Measurements from ENCODE around the gene ARHGEF7. TPM values are rescaled to one million over a fixed set of nuclear protein-coding genes. Genes with fewer than 3 reads are reported as not detected.

ARHGEF7 gene
- total RNA-seq, 1 donor from 2014 or later, result 270 TPM

DNA sequence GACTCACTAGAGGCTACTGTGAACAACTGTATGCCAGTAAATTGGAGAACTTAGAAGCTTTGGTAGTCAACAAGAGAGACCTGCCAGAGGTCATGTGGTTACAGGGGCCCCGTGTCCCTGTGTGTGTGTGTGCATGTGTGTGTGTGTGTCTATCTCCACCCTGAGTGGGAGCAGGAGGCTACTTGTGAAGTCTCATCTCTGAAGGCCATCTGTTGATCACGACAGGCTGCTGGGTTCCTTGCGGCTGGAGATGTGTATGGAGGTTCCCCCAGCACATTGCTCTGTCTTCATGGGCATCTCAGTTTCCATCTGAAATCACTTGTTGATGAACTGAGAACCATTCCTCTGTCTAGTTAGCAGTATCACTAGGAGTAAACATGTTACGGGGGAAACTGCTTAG is 147.2 kb downstream of the ARHGEF7 start:
- TF ChIP-seq, protein P1, sequence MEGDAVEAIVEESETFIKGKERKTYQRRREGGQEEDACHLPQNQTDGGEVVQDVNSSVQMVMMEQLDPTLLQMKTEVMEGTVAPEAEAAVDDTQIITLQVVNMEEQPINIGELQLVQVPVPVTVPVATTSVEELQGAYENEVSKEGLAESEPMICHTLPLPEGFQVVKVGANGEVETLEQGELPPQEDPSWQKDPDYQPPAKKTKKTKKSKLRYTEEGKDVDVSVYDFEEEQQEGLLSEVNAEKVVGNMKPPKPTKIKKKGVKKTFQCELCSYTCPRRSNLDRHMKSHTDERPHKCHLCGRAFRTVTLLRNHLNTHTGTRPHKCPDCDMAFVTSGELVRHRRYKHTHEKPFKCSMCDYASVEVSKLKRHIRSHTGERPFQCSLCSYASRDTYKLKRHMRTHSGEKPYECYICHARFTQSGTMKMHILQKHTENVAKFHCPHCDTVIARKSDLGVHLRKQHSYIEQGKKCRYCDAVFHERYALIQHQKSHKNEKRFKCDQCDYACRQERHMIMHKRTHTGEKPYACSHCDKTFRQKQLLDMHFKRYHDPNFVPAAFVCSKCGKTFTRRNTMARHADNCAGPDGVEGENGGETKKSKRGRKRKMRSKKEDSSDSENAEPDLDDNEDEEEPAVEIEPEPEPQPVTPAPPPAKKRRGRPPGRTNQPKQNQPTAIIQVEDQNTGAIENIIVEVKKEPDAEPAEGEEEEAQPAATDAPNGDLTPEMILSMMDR (IDR thresholded peaks at IDR 0.05; ENCODE audit: unreplicated experiment), result no peak
- H3K27ac Mint-ChIP-seq (ENCODE audit: unreplicated experiment), result no peak overlapping the region
- DNase-seq (ENCODE audit: low spot score), result no peak
- H3K4me3 Mint-ChIP-seq (ENCODE audit: unreplicated experiment), result no peak overlapping the region
- no peaks in the 10 kb centered on the region for H3K9me3 Mint-ChIP-seq (ENCODE audit: unreplicated experiment)
- peaks cover 9% of the 10 kb centered on the region for H3K27me3 Mint-ChIP-seq (ENCODE audit: unreplicated experiment)
- H3K36me3 Mint-ChIP-seq (ENCODE audit: low read depth, unreplicated experiment), result peaks cover 45% of the 10 kb centered on the region
- H3K4me1 Mint-ChIP-seq (ENCODE audit: unreplicated experiment), result peaks cover 44% of the 10 kb centered on the region

DNA sequence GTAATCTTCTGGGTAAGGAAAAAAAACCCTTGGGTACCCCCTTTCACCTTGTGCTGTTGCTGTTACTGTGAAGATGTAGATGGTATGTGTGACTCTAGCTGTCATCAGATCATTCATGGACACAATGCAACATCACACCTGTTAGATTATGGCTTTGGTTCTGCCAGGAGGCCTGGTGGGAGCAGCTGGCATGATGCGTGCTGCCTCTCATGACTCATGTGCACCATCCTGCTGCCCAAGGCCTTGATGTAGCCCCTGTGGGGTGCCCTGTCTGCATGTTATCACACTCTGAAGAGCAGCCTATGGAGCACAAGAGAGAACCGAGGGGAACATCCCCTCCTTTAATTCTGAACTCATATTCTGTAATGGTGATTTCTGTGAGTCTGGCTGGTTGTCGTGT is 147.6 kb downstream of the ARHGEF7 start:
- Mint-ChIP-seq H3K4me3 (ENCODE audit: unreplicated experiment) (no peak overlapping the region), H3K27ac (ENCODE audit: unreplicated experiment) (peak overlapping the region; percentile 45), H3K9me3 (ENCODE audit: unreplicated experiment) (no peaks in the 10 kb centered on the region), H3K27me3 (ENCODE audit: unreplicated experiment) (peaks cover 9% of the 10 kb centered on the region), H3K36me3 (ENCODE audit: low read depth, unreplicated experiment) (peaks cover 45% of the 10 kb centered on the region), H3K4me1 (ENCODE audit: unreplicated experiment) (peaks cover 48% of the 10 kb centered on the region)
- TF ChIP-seq, protein P1 (IDR thresholded peaks at IDR 0.05; ENCODE audit: unreplicated experiment), result no peak
- no peak for DNase-seq (ENCODE audit: low spot score)

DNA sequence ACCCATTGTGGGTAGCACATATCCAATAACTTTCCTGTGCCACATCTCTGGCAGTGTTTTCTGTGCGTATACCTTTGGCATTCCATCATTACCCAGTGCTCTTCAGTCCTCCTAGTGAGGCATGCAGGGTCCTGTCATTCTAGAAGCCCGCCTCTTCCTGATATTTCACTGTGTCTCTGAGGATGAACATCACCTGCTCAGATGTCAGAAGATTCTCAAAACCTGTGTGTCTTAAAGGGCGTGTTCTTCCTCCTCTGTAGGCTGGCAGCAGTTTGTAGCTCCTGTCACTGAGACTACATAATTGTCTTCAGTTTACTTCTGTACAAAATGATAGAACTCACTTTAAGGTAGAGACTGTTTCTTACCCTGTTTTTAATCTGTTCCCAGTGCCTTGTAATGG is 148.5 kb downstream of the ARHGEF7 start:
- H3K4me1 Mint-ChIP-seq (ENCODE audit: unreplicated experiment), result peaks cover 55% of the 10 kb centered on the region
- TF ChIP-seq, protein P1 (IDR thresholded peaks at IDR 0.05; ENCODE audit: unreplicated experiment), result no peak
- H3K36me3 Mint-ChIP-seq (ENCODE audit: low read depth, unreplicated experiment), result peaks cover 38% of the 10 kb centered on the region
- H3K4me3 Mint-ChIP-seq (ENCODE audit: unreplicated experiment), result no peak overlapping the region
- H3K27ac Mint-ChIP-seq (ENCODE audit: unreplicated experiment), result no peak overlapping the region
- no peak for DNase-seq (ENCODE audit: low spot score)
- no peaks in the 10 kb centered on the region for H3K9me3 Mint-ChIP-seq (ENCODE audit: unreplicated experiment)
- peaks cover 9% of the 10 kb centered on the region for H3K27me3 Mint-ChIP-seq (ENCODE audit: unreplicated experiment)

DNA sequence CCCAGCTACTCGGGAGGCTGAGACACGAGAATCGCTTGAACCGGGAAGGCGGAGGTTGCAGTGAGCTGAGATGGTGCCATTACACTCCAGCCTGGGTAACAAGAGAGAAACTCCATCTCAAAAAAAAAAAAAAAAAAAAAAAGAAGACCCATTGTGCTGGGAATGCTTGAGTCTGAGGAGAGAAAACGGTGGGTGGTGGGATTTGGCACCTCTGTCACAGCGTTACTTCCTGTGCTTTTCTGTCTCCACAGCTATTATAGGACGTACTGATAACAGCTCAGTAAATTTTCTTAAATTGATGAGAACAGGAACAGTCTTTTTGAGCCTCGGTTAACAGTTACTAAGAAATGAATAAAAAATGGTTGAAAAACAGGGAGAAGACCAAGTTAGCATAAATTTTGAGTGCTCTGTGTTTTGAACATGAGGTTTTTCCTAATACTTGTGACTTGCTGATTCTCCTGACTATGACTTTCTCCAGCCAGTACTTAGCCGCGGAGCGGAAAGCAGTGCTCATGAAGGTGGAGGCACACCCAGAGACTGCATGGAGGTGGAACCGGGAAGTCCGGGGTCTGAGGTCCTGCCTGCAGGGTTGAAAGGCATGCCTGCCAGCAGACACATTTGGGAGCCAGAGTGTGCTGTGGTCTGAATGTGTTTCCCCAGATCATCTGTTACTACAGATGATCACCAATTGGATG is 150.0 kb downstream of the ARHGEF7 start:
- Mint-ChIP-seq H3K4me1 (ENCODE audit: unreplicated experiment) (peaks cover 58% of the 10 kb centered on the region), H3K4me3 (ENCODE audit: unreplicated experiment) (no peak overlapping the region), H3K27ac (ENCODE audit: unreplicated experiment) (no peak overlapping the region)

DNA sequence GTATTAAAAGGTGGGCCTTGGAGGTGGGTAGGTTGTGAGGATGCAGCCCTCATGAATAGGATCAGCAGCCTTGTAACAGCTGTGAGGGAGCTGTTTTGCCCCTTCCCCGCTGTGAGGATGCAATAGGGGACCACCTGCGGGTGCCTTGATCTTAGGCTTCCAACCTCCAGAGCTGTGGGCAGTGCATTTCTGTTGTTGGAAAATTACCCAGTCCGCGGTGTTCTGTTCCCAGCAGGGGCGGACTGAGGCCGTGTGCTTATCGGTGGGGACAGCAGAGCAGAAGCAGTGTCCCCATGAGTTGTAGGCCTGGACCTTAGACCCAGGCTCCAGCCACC is 150.6 kb downstream of the ARHGEF7 start:
- peaks cover 7% of the 10 kb centered on the region for H3K27me3 Mint-ChIP-seq (ENCODE audit: unreplicated experiment)
- no peak overlapping the region for H3K4me3 Mint-ChIP-seq (ENCODE audit: unreplicated experiment)
- no peaks in the 10 kb centered on the region for H3K9me3 Mint-ChIP-seq (ENCODE audit: unreplicated experiment)
- DNase-seq (ENCODE audit: low spot score), result no peak
- TF ChIP-seq, protein P1 (IDR thresholded peaks at IDR 0.05; ENCODE audit: unreplicated experiment), result no peak
- peaks cover 38% of the 10 kb centered on the region for H3K36me3 Mint-ChIP-seq (ENCODE audit: low read depth, unreplicated experiment)
- H3K27ac Mint-ChIP-seq (ENCODE audit: unreplicated experiment), result no peak overlapping the region
- peaks cover 61% of the 10 kb centered on the region for H3K4me1 Mint-ChIP-seq (ENCODE audit: unreplicated experiment)

More for the DNA sequence above, 150.0 kb downstream of the ARHGEF7 start:
- TF ChIP-seq, protein P1 (IDR thresholded peaks at IDR 0.05; ENCODE audit: unreplicated experiment), result no peak
- no peak for DNase-seq (ENCODE audit: low spot score)
- H3K36me3 Mint-ChIP-seq (ENCODE audit: low read depth, unreplicated experiment), result peaks cover 34% of the 10 kb centered on the region
- no peaks in the 10 kb centered on the region for H3K9me3 Mint-ChIP-seq (ENCODE audit: unreplicated experiment)
- H3K27me3 Mint-ChIP-seq (ENCODE audit: unreplicated experiment), result peaks cover 7% of the 10 kb centered on the region

Measured in endothelial cell (in vitro differentiated cells).